ENCODE results near the gene CDK6.

Gene CDK6

GRCh38 chr7:92670204-92670851, 166.0 kb downstream of the CDK6 start:
- no peak for DNase-seq

- DNase-seq = no peak
Measured at GRCh38 chr7:92669616-92670165, 166.7 kb downstream of the CDK6 start.

- DNase-seq = no peak
Measured at GRCh38 chr7:92668564-92668963, 167.8 kb downstream of the CDK6 start.

- no peak for DNase-seq
Measured at GRCh38 chr7:92667816-92668535, 168.4 kb downstream of the CDK6 start.

- no peak for DNase-seq
Measured at GRCh38 chr7:92665926-92666325, 170.4 kb downstream of the CDK6 start.

GRCh38 chr7:92661651-92662050, 174.7 kb downstream of the CDK6 start:
- DNase-seq = no peak

GRCh38 chr7:92658671-92659070, 177.7 kb downstream of the CDK6 start:
- no peak for DNase-seq

GRCh38 chr7:92657391-92657790, 179.0 kb downstream of the CDK6 start:
- DNase-seq = no peak

GRCh38 chr7:92656121-92656520, 180.3 kb downstream of the CDK6 start:
- DNase-seq = no peak

- DNase-seq = no peak
Measured at GRCh38 chr7:92655346-92655884, 181.0 kb downstream of the CDK6 start.

GRCh38 chr7:92653136-92653535, 183.2 kb downstream of the CDK6 start:
- DNase-seq = no peak

GRCh38 chr7:92652536-92652935, 183.8 kb downstream of the CDK6 start:
- no peak for DNase-seq

GRCh38 chr7:92650391-92650790, 186.0 kb downstream of the CDK6 start:
- no peak for DNase-seq

- no peak for DNase-seq
Measured at GRCh38 chr7:92648067-92648466, 188.3 kb downstream of the CDK6 start.

GRCh38 chr7:92647652-92648051, 188.7 kb downstream of the CDK6 start:
- DNase-seq = no peak

- no peak for DNase-seq
Measured at GRCh38 chr7:92647011-92647625, 189.3 kb downstream of the CDK6 start.

GRCh38 chr7:92645114-92646061, 191.0 kb downstream of the CDK6 start:
- DNase-seq = no peak

GRCh38 chr7:92644406-92645113, 191.8 kb downstream of the CDK6 start:
- DNase-seq = no peak

GRCh38 chr7:92643821-92644220, 192.6 kb downstream of the CDK6 start:
- DNase-seq = no peak

- DNase-seq = peak; percentile 58
Measured at GRCh38 chr7:92641921-92642511, 194.4 kb downstream of the CDK6 start.

- no peak for DNase-seq
Measured at GRCh38 chr7:92639966-92640365, 196.4 kb downstream of the CDK6 start.
